Measurements from ENCODE around the gene SGK1. TPM values are rescaled to one million over a fixed set of nuclear protein-coding genes. Genes with fewer than 3 reads are reported as not detected.
A peak's percentile ranks its signal among the peaks of the same experiment; 100 is the strongest.
"Not testable (repeated sequence)": the region's sequence is repeated elsewhere in the genome, so short reads cannot be mapped to it uniquely, and the experiment has no call there.

Gene SGK1
- total RNA-seq, 1 experiment from 2014 or later: 42.6 TPM

- Histone ChIP-seq H3K4me3 (ENCODE audit: low read depth, low read length) (no peak overlapping the region), H3K27me3 (replicated peaks; ENCODE audit: control insufficient read depth, insufficient read depth, low read length) (no peaks in the 10 kb centered on the region), H3K36me3 (ENCODE audit: control insufficient read depth, insufficient read depth, low read length) (no peaks in the 10 kb centered on the region), H3K4me1 (peaks cover 36% of the 10 kb centered on the region), H3K9me3 (no peaks in the 10 kb centered on the region)
- peak; percentile 27 to 58 for DNase-seq
- H3K27ac Mint-ChIP-seq (ENCODE audit: unreplicated experiment): peak overlapping the region; percentile 71
- CTCF ChIA-PET: interaction anchor here (1.0 kb wide), 1 partner anchor 11 kb away, joined by 3 read pairs; no protein-coding TSS in a partner anchor
- peak overlapping the region; percentile 54 for H3K4me3 Mint-ChIP-seq (ENCODE audit: unreplicated experiment)
- H3K36me3 Mint-ChIP-seq (ENCODE audit: insufficient read depth, unreplicated experiment): no peaks in the 10 kb centered on the region
- BruUV-seq (replicated peaks): no TSS peak
- H3K4me1 Mint-ChIP-seq (ENCODE audit: low read depth, unreplicated experiment): peaks cover 28% of the 10 kb centered on the region
- POLR2A ChIA-PET: no interaction called here
- no peaks in the 10 kb centered on the region for H3K9me3 Mint-ChIP-seq (ENCODE audit: unreplicated experiment)
- TF ChIP-seq CTCF (IDR thresholded peaks at IDR 0.05; ENCODE audit: insufficient read depth in 1 of 2, low read depth in 1 of 2, low read length in 1 of 2, severe bottlenecking in 1 of 2, unreplicated experiment in 1 of 2): no peak
- H3K27me3 Mint-ChIP-seq (ENCODE audit: insufficient read depth, unreplicated experiment): no peaks in the 10 kb centered on the region
- intact Hi-C loops (cut with micrococcal nuclease; ENCODE audit: unreplicated experiment): no loop called here
Measured at GRCh38 chr6:134182528-134182927, 135.4 kb downstream of the SGK1 start.

GRCh38 chr6:134181726-134182125, 136.2 kb downstream of the SGK1 start:
- H3K36me3 ChIP-seq (ENCODE audit: control insufficient read depth, insufficient read depth, low read length); H3K27me3 ChIP-seq (replicated peaks; ENCODE audit: control insufficient read depth, insufficient read depth, low read length); H3K27me3 Mint-ChIP-seq (ENCODE audit: insufficient read depth, unreplicated experiment); intact Hi-C loops (cut with micrococcal nuclease; ENCODE audit: unreplicated experiment); POLR2A ChIA-PET; CTCF ChIA-PET; H3K36me3 Mint-ChIP-seq (ENCODE audit: insufficient read depth, unreplicated experiment); H3K9me3 ChIP-seq; H3K9me3 Mint-ChIP-seq (ENCODE audit: unreplicated experiment); H3K4me3 ChIP-seq (ENCODE audit: low read depth, low read length); BruUV-seq (replicated peaks); H3K4me3 Mint-ChIP-seq (ENCODE audit: unreplicated experiment); DNase-seq: not testable (repeated sequence)
- peaks cover 39% of the 10 kb centered on the region for H3K4me1 ChIP-seq
- H3K4me1 Mint-ChIP-seq (ENCODE audit: low read depth, unreplicated experiment): peaks cover 27% of the 10 kb centered on the region
- peak overlapping the region; percentile 34 for H3K27ac Mint-ChIP-seq (ENCODE audit: unreplicated experiment)

GRCh38 chr6:134181251-134181650, 136.7 kb downstream of the SGK1 start:
- H3K36me3 Mint-ChIP-seq (ENCODE audit: insufficient read depth, unreplicated experiment); BruUV-seq (replicated peaks); H3K36me3 ChIP-seq (ENCODE audit: control insufficient read depth, insufficient read depth, low read length); H3K4me3 ChIP-seq (ENCODE audit: low read depth, low read length); H3K27me3 Mint-ChIP-seq (ENCODE audit: insufficient read depth, unreplicated experiment); DNase-seq; POLR2A ChIA-PET; H3K9me3 Mint-ChIP-seq (ENCODE audit: unreplicated experiment); CTCF ChIA-PET; H3K9me3 ChIP-seq; intact Hi-C loops (cut with micrococcal nuclease; ENCODE audit: unreplicated experiment); H3K27me3 ChIP-seq (replicated peaks; ENCODE audit: control insufficient read depth, insufficient read depth, low read length); H3K4me3 Mint-ChIP-seq (ENCODE audit: unreplicated experiment): not testable (repeated sequence)
- Mint-ChIP-seq H3K4me1 (ENCODE audit: low read depth, unreplicated experiment) (peaks cover 27% of the 10 kb centered on the region), H3K27ac (ENCODE audit: unreplicated experiment) (peak overlapping the region; percentile 34)
- H3K4me1 ChIP-seq: peaks cover 39% of the 10 kb centered on the region

GRCh38 chr6:134180540-134180939, 137.4 kb downstream of the SGK1 start:
- H3K36me3 Mint-ChIP-seq (ENCODE audit: insufficient read depth, unreplicated experiment): peaks cover 10% of the 10 kb centered on the region
- H3K4me3 ChIP-seq (ENCODE audit: low read depth, low read length); H3K27me3 ChIP-seq (replicated peaks; ENCODE audit: control insufficient read depth, insufficient read depth, low read length); H3K4me3 Mint-ChIP-seq (ENCODE audit: unreplicated experiment); H3K9me3 Mint-ChIP-seq (ENCODE audit: unreplicated experiment); intact Hi-C loops (cut with micrococcal nuclease; ENCODE audit: unreplicated experiment); H3K27me3 Mint-ChIP-seq (ENCODE audit: insufficient read depth, unreplicated experiment); H3K36me3 ChIP-seq (ENCODE audit: control insufficient read depth, insufficient read depth, low read length); CTCF ChIA-PET; DNase-seq; BruUV-seq (replicated peaks); H3K27ac Mint-ChIP-seq (ENCODE audit: unreplicated experiment); POLR2A ChIA-PET; H3K9me3 ChIP-seq: not testable (repeated sequence)
- peaks cover 25% of the 10 kb centered on the region for H3K4me1 Mint-ChIP-seq (ENCODE audit: low read depth, unreplicated experiment)
- H3K4me1 ChIP-seq: peaks cover 39% of the 10 kb centered on the region

All from Caco-2 (cell line).